Kidney capillary endothelial cell (primary cell): ENCODE data around the gene GEMIN2.
"Not testable (repeated sequence)": the region's sequence is repeated elsewhere in the genome, so short reads cannot be mapped to it uniquely, and the experiment has no call there.

Experiments
- DNase-seq: peaks from one replicate; pipeline ENCODE4 v3.0.0-alpha.2; 2018; ENCODE audit warnings: low spot score

The GEMIN2 gene

DNA sequence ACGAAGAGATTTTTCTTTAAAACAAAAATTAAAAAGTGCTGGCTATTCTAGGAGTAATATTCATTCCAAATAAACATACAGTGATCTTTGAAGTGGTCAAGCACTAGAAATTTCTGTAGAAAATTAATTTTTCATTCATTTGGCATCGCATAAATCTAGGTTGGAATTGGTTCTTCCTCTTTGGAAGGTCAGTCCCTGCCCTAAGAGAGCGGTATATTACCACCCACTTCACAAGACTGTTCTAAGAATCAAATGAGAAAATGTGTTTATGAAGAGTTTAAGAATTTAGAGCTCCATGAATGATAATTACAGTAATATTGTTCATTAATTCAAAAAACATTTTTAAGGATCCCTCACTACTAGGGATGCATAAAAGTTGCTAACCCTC lies 444 bp upstream of the GEMIN2 start:
- DNase-seq, result no peak

DNA sequence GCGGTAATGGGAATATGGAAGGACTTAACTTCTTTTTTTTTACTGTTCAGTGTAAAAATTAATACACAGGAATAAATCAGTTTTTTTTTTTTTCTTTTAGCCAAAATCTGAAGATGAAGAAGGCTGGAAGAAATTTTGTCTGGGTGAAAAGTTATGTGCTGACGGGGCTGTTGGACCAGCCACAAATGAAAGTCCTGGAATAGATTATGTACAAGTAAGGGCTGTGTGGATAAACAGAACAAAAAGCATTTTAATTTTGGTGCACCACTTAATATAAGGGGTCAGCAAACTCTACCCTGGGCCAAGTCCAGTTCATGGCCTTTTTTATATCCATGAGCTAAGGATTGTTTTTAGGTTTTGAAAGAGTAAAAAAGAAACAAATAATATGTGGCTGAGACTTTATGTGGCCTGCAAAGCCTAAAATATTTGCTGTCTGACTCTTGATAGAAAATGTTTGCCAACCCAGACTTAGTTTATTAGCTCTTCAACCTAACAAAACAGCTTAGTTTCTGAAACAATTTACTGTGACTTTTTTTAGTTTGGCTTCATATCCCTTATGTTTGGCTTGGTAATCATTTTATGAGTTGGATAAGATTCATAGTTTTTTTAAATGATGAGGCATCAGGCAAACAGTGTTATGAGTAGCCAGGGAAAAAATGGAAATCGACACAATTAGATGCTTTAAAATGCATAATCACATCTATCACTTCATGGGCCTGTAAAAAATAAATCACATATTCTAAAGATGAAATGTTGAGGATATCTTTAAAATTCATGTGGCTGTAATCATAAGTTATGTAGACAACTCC lies 8.4 kb downstream of the GEMIN2 start:
- no peak for DNase-seq

DNA sequence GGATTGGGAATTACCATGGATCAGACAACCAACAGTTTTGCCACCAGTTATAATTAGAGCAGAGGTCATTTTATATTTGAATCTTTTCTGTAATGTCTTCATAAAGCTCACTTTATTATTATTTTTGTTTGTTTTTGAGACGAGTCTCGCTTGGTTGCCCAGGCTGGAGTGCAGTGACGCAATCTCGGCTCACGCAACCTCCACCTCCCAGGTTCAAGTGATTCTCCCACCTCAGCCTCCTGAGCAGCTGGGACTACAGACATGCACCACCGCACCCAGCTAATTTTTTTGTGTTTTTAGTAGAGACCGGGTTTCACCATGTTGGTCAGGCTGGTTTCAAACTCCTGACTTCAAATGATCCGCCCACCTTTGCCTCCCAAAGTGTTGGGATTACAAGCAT lies 23.7 kb downstream of the GEMIN2 start:
- DNase-seq, result not testable (repeated sequence)

DNA sequence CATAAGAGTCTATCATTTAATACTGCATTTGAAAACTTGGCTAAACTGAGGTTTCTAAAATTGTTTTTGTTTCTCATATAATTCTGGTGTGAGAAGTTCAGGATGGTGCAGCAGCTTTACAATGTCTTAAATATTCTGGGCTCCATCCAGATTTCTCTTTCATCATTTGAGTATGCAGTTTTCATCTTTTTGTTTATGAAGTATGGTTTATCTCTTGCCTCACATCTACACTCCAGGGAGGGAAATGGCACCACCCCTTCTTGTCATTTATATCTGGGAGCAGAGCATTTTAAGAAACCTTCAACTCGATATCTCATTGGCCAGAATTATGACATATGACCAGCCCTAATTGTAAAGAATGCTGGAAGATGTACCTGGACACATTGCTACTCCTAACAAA lies 24.3 kb downstream of the GEMIN2 start:
- DNase-seq, result no peak

DNA sequence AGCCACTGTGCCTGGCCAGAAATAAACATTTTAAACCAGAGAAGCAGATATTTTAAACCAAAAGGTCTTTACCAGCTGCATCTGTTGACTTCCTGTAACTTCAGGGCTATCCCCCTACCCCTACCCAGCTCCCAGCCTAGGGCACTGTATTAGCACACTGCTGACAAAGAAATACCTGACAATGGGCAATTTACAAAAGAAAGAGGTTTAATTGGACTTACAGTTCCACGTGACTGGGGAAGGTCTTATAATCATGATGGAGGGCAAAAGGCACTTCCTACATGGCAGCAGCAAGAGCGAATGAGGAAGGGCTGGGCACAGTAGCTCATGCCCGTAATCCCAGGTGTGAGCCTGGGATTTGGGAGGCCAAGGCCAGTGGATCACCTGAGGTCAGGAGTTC lies 26.0 kb downstream of the GEMIN2 start:
- no peak for DNase-seq

DNA sequence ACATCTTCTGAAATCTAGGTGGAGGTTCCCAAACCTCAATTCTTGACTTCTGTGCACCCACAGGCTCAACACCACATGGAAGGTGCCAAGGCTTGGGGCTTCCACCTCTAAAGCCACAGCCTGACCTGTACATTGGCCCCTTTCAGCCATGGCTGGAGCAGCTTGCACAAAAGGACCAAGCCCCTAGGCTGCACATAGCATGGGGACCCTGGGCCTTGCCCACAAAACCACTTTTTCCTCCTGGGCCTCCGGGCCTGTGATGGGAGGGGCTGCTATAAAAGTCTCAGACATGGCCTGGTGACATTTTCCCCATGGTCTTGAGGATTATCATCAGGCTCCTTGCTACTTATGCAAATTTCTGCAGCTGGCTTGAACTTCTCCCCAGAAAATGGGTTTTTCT lies 27.5 kb downstream of the GEMIN2 start:
- not testable (repeated sequence) for DNase-seq

DNA sequence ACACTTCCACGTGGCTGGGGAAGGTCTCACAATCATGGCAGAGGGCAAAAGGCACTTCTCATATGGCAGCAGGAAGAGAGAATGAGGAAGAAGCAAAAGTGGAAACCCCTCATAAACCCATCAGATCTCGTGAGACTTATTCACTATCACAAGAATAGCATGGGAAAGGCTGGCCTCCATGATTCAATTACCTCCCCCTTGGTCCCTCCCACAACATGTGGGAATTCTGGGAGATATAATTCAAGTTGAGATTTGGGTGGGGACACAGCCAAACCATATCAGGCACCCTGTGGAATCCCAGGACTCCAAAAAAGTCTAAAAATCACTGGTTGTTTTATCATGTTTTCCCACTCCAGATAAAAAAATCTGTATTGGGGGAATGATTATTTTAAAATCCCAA lies 29.1 kb downstream of the GEMIN2 start:
- DNase-seq, result not testable (repeated sequence)

DNA sequence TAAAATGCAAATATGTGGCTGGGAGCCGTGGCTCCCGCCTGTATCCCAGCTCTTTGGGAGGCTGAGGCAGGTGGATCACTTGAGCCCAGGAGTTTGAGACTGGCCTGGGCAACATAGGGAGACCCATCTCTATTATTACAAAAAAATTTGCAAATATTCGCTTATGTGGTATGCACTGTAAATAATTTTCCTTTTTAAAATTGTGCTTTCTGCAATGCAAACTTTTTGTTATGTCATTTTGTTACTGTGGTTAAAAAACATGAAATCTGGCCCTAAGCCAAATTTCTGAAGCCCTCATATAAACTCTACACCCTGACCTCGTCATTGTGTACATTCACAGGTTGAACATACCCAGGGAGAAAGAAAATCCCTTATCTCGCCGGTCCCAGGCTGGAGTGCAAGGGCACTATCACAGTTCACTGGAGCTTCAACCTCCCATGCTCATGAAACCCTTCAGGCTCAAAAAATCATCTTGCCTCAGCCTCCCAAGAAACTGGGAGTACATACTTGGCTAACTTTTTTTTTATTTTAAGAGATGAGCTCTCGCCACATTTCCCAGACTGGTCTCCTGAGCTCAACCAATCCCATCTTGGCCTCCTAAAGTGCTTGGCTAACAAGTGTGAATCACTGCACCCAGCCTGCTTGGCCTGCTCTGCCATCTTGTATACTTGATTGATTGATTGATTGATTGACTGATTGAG lies 31.3 kb downstream of the GEMIN2 start:
- DNase-seq, result no peak

DNA sequence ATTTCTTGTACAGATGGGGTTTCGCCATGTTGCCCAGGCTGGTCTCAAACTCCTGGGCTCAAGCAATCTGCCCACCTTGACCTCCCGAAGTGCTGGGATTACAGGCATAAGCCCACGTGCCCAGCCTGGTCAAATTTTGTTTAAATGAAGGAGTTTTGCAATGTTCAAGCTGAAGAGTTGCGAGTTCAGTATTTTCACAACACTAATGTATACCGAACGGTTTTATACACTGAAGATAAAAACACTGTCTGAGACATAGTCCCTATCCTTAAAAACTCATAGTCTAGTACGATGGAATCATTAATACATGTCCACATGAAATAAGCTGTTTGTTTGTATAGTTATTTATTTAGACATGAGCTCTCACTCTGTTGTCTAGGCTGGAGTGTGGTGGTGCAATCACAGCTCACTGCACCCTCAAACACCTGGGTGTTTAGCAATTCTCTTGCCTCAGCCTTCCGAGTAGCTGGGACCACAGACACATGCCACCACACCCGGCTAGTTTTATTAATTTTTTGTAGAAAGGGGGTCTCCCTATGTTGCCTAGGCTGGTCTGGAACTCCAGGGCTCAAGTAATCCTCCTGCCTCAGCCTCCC lies 40.6 kb downstream of the GEMIN2 start:
- DNase-seq, result no peak

DNA sequence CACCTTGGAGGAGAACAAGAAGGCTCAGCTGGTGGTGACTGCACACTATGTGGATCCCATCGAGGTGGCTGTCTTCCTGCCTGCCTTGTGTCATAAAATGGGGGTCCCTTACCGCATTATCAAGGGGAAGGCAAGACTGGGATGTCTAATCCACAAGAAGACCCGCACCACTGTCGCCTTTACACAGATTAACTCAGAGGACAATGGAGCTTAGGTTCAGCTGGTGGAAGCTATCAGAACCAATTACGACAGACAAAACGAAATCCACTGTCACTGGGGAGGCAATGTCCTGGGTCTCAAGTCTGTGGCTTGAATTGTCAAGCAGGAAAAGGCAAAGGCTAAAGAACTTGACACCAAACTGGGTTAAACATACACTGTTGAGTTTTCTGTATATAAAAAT lies 43.4 kb downstream of the GEMIN2 start:
- no peak for DNase-seq

DNA sequence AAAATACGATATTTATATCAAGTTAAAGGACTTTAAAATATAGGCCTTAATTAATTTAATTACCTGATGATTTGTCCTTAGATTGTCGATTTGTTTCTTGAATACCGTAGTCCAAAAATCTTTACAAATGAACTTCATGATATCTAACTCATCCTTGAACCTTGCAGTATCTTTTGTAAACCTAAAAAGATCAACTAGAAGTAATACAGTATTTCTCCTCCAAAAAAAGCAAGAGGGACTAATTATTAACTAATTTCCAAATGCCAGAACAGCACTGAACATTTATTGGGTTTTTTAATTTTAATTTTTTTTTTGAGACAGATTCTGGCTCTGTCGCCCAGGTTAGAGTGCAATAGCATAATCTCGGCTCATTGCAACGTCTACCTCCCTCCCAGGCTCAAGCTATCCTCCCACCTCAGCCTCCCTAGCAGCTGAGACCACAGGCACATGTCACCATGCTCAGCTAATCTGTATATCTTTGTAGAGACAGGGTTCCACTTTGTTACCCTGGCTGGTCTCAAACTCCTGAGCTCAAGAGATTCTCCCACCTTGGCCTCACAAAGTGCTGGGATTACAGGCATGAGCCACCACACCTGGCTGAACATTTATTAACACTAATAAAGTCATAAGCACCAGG lies 44.2 kb downstream of the GEMIN2 start:
- no peak for DNase-seq

DNA sequence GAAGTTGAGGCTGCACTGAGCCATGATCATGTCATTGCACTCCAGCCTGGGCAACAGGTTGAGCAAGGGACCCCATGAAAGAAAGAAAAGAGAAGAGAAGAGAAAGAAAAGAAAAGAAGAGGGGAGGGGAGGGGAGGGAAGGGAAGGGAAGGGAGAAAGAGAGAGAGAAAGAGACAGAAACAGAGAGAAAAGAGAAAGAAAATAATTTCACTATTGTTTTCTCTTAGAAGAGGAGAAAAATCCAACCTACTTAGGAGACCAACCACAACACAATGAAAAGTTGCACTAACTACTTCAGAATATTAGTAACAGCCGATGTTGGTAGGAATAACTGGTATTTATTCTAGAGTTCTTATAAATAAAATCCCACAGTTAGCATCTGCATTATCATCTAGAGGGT lies 46.4 kb downstream of the GEMIN2 start:
- no peak for DNase-seq

DNA sequence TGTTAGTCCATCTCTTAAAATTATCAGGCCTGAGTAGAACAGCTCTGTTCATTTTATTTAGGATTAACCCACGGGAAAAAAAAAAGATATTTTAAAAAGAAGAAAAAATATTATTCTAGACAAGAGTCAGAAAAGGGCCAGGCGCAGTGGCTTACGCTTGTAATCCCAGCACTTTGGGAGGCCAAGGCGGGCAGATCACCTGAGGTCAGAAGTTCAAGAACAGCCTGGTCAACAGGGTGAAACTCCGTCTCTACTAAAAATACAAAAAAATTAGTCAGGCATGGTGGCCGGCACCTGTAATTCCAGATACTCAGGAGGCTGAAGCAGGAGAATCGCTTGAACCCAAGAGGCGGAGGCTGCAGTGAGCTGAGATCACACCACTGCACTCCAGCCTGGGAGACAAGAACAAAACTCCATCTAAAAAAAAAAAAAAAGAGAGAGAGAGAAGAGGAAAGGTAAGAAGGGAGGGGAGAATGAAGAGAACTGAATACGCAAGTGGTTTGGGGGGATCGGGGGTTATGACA lies 53.7 kb downstream of the GEMIN2 start:
- DNase-seq, result not testable (repeated sequence)

DNA sequence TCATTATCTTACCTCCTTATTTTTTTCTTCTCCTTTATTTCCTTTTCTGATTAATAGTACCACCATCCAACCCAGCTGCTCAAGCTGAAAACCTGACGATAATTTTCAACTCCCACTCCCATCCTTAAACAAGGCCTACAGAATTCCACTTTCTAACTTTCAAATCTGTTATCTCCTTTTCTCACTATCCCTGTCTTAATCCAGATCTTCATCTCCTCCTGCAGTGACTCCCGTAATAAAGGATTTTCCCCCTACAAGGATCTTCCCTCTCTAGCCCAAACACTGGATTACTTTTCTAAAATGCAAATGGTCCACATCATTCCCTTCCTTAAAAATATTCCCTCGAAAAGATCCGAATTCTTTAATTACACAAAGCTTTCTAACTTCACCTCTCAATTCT lies 54.5 kb downstream of the GEMIN2 start:
- DNase-seq, result no peak

DNA sequence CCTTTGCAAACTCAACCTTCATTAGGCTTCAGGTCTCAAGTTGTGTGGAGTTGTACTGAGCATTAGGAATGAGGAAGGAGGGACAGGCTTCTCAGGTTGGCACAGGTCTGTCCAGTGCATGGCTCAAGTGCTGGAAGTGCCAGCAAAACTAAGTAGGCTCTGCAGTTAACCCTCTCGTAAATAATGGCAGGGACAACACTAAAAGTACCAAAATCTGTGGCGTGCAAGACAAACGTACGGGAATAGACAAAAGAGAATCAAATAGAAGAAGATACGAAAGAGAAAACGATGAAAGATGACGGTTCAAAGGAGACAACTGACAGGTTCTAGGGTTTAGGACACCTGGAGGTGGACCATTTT lies 55.4 kb downstream of the GEMIN2 start:
- DNase-seq, result no peak

DNA sequence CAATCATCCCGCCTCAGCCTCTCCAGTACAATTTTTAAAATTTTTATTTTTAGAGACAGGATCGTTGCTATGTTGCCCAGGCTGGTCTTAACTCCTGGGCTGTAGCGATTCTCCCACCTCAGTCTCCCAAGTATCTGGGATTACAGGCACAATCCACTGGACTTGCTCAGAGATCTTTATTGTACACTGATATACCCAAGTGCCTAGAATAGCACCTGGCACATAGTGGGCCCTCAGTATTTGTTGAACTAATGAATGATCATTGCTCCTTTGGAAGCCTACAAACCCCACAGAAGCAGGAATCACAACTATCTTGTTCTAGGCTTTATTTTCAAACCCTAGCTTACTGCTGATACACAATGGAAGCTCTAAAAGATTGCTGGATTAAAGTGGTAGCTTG lies 59.1 kb downstream of the GEMIN2 start:
- DNase-seq, result no peak

DNA sequence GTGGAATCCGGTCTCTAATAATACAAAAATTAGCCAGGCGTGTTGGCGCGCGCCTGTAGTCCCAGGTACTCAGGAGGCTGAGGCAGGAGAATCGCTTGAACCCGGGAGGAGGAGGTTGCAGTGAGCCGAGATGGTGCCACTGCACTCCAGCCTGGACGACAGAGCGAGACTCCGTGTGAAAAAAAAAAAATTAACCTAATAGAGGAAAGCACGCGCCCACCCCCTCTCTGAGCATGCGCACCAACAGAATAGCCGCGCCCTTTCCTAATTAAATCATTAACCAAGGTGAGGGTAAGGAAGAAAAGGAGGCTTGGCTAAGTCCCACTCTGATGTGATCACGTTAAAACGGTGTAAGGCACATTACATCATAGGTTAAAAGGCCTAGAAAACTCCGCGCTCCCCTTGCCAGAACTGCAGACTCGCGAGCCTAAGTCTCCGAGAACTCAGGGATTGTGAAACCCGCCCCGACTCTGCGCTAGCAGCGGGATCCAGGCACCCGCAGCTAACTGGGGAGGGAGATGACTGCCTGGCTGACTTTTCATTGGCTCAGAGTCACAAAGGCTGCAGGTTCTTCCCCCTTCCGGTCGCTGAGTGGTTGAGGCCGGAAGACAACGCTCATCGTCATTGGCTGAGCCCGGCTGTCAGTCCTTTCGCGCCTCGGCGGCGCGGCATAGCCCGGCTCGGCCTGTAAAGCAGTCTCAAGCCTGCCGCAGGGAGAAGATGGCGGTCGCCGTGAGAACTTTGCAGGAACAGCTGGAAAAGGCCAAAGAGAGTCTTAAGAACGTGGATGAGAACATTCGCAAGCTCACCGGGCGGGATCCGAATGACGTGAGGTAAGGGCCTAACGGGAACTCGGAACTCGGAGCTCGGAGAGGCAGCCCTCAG lies 60.7 kb downstream of the GEMIN2 start, which contains the start of gene PNN:
PNN (plus strand) TSS at position 695 of the 885 bp plus-strand sequence; CDS start at position 721, 26 bp downstream.
- peak; percentile 100 for DNase-seq

DNA sequence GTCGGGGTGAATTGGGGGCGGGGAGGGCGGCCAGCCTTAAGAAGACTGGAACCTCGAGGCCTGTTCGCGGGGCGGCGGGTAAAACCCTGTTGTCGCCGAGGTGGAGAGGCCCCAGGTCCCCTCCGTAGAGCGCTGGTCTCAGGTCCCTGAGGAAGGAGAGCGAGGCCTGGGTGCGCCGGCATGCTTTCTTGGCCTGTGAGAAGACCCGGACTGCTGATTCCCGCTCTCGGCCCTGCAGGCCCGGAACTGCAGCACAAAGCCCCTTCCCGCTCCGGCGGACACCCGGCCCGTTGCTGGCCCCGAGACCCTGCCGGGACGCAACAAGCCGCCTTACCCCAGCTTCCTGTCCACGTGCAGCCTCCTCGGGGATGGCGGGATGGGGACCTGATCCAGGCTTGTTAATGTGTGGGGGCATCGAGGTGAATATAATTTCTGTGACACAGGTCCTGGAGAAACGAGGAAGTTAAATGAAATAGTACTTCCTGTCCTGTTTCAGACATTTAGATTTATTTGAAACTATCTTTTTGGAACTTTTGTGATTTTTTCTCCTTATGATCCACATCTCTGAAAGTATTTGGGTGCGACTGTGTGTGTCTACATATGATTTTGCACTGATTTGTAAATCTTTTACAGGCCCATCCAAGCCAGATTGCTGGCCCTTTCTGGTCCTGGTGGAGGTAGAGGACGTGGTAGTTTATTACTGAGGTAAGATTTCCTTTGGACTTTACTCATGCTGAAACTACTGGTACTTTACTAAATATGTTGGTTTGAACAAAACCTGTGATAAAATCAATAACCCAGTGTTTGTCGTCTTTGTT lies 61.5 kb downstream of the GEMIN2 start:
- DNase-seq, result peak; percentile 28

DNA sequence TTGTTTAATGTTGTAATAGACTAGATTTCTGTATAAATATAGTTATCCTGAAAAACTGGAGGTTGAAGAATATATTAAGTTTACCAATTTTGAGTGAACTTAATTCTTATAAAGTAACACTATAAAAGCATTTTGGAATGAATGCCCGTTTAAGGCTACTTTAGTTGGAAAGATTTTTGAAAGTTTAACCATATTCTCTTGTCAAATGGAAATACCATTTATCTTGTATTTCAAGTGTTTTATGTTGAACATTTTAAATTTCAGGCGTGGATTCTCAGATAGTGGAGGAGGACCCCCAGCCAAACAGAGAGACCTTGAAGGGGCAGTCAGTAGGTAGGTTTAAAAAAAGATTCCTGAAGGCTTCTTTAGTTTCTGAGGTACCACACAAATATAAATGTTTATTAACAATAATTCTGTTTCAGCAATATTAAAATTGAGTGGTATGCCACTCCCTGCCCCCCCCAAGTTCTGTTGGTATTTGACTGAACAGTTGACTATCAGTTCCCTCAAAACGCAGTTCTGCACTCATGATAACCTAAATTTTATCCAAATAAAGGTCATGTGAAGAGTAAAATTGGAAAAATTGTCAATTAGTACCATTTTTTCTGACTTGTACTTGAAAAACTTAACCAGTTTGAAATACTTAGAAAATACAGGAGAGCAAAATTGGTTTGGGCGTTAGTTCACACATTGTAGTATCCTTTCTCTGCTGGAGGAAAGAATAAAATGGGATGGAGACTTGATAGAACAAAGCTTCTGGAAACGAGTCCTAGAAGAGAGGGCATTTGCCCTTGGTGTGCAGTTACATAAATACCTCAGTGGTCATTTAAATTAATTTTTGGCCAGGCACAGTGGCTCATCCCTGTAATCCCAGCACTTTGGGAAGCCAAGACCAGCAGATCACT lies 62.4 kb downstream of the GEMIN2 start:
- DNase-seq, result no peak

DNA sequence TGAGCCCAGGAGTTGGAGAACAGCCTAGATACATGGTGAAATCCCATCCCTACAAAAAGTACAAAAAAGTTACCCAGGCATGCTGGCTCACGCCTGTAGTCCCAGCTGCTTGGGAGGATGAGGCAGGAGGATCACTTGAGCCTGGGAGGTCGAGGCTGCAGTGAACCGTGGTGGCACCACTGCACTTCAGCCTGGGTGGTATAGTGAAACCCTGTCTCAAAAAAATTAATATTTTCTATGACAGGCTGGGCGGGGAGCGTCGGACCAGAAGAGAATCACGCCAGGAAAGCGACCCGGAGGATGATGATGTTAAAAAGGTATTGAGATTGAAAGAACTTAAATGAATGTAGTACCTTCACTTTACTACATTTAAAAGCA lies 63.0 kb downstream of the GEMIN2 start:
- no peak for DNase-seq
